Measurements from ENCODE around the gene HSD3B2.
A peak's percentile ranks its signal among the peaks of the same experiment; 100 is the strongest.
"Not testable (repeated sequence)": the region's sequence is repeated elsewhere in the genome, so short reads cannot be mapped to it uniquely, and the experiment has no call there.

The HSD3B2 gene

DNA sequence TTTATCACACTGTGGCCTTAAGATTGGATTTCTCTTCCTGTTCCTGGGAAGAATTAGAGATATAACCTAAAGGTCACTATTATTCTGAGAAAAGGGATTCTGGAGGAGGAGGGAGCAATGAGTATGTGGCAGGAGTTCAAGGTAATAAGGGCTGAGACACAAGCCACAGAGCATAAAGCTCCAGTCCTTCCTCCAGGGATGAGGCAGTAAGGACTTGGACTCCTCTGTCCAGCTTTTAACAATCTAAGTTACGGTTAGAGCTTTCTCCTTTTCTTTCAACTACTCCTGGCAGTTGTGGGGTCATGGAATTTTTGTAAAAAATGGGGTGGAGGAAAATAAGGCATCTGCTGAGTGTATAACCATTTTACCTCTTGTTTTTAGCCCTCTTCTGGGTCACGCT lies at the start of gene HSD3B2:
Gene HSD3B2, plus strand, starts transcription at position 201 of the 400 bp plus-strand sequence. CDS start 270 bp downstream, outside the sequence.
- DNase-seq = no peak

DNA sequence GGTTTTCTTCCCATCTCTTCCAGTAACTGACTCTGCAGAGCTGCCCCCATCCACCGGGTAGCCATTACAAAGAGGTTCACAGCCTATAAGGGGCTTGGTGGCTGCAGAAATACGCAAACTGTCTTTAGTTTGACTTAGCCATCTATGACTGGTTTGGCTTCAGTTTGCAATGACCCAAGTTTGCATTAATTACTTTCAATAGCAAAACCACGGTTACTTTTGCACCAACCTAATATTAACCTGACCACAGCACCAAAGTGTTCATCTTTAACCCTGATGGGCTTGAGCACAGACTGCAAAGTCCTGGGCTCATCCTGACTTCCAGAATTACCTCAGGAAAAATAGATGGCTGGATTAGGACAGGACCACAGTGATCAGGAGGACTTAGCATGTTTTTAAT lies 48.5 kb upstream of the HSD3B2 start:
- no peak for DNase-seq

GRCh38 chr1:119367432-119368124 lies 47.4 kb upstream of the HSD3B2 start:
- DNase-seq = peak; percentile 60

DNA sequence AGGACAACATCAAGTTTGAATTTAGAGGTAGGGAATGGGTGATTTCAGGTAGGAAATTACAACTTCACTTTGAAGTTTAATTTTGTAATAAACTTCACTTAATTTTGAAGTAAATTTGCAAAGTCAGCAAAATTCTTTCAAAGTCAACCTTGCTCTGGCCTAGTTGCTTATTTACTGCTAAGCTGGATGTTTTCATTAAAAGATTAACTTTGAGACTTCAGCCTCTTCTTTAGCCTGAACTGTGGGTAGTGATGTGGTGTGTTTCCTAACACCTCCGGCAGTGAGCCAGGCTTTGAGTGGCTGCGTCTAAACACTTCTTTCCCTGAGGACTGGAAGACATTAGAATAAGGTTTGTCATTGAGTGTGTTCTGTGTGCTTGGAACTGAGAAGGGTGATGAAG lies 46.4 kb upstream of the HSD3B2 start, which contains the start of gene HAO2:
Gene HAO2, plus strand, starts transcription at position 232 of the 400 bp plus-strand sequence. CDS start 12,301 bp downstream, outside the sequence.
- no peak for DNase-seq

DNA sequence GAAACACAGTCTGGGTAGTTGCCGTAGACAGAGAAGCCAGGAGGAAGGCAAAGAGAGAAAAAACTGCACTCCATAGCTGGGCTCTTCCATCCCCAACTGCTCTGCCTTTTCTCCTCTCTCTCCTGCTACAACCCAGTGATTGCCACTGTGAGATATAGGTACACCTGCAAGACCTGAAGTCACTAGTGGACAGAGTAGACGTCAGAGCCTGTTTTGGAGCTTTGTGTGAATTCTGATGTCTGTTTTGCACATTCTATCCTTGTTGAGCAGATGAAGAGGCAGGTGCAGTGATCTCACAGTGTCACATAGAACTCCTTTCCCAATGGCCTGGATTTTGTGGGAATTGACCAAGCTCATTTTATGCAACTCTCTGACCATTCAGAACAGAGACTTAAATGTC lies 44.2 kb upstream of the HSD3B2 start:
- DNase-seq = no peak

- DNase-seq = no peak
Observed at GRCh38 chr1:119371815-119372214, 43.1 kb upstream of the HSD3B2 start.

GRCh38 chr1:119372503-119373086 lies 42.4 kb upstream of the HSD3B2 start:
- peak; percentile 40 for DNase-seq

GRCh38 chr1:119373465-119373864 lies 41.5 kb upstream of the HSD3B2 start:
- DNase-seq = peak; percentile 75

DNA sequence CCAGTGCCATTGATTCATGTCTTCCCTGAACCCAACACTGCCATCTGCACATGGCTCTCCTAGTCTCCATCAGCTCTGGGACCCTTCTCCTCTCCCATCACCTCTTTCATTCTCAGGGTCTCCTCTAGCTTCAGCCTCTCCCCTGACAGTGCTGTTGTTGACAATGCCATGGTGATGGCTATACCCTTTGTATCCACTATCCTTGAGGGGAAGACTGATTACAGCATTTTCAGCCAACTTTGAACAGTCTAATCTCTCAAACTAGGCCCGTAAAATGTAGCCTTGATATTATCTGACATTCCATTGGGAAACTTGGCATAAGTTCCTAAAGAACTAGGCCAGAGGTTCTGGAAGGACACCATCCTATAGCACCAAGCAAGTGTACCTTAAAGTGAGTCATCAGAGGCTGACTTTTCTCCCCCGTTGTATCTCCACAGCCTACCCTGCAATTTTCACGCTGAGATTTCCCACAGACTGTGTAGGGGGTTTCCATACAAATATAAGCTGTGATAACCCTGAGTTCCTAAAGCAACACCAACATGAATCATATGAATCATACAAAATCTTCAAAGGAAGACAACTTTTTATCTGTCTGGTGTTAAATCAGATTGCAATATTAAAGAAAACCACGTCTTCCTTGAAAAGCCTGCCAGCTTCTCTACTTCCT lies 40.6 kb upstream of the HSD3B2 start:
- peak; percentile 28 for DNase-seq

GRCh38 chr1:119375366-119375765 lies 39.6 kb upstream of the HSD3B2 start:
- no peak for DNase-seq

- no peak for DNase-seq
Observed at GRCh38 chr1:119376594-119376993, 38.4 kb upstream of the HSD3B2 start.

GRCh38 chr1:119377594-119377993 lies 37.4 kb upstream of the HSD3B2 start:
- not testable (repeated sequence) for DNase-seq

- no peak for DNase-seq
Observed at GRCh38 chr1:119379117-119379516, 35.8 kb upstream of the HSD3B2 start.

GRCh38 chr1:119380304-119380703 lies 34.6 kb upstream of the HSD3B2 start:
- DNase-seq = no peak

DNA sequence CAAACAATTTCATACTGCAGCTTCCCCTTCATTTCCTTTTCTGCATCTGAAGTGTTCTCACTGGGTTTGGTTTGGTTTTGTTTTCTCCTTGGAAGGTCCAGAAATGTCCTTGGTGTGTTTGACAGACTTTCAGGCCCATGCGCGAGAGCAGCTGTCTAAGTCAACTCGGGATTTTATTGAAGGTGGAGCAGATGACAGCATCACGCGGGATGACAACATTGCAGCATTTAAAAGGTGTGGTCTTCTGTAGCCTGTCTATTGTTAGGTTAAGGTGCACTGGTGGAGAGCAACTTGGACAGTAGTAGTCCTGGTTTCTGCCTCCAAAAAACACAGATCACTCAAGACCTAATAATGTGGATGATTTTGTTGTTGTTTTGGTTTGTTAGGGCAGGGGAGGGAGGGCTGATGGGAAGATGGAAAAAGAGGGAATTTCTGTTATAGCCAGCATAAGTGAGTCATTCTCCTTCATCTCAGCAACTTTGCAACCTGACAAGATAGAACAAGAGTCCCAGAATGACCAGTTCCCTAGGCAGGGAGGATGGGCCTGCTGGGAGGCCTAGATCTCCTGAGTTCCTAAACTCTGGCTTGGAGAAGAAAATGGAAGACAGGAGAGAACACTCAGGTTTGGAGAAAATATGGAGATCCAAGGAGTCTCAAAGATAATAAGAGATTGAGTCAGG lies 33.8 kb upstream of the HSD3B2 start:
- no peak for DNase-seq

DNA sequence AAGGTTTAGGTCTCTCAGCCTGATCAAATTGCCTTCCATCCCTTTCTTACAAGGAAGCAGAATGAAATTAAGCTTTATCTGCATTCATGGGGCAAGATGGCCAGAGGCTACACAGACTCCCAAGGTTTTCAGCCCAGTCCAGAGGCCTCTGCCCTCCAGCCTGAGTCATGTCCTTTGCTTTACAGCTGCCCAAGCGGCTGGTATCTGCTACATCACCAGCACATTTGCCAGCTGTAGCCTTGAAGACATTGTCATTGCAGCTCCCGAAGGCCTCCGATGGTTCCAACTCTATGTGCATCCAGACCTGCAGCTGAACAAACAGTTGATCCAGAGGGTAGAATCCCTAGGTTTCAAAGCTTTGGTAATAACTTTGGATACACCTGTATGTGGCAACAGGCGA lies 30.4 kb upstream of the HSD3B2 start:
- no peak for DNase-seq

DNA sequence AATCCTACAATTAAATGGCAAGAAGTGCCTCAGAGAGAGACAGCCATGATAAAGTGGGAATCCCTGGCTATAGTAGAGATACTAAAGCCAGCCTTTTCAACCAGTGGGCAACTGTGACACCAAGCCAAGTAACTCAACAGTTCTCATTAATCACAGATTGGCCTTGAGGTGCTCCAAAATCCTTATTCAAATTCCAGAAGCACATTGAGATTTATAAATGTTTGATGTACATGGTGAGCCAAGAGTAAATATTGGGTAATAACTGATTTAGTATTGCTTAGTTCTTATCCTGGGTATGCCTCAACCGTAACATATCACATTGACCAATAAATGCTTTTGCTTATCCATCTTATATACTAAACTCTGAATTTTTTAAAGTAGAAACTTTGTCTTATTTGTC lies 29.3 kb upstream of the HSD3B2 start:
- no peak for DNase-seq

- DNase-seq = no peak
Observed at GRCh38 chr1:119387858-119388257, 27.1 kb upstream of the HSD3B2 start.

DNA sequence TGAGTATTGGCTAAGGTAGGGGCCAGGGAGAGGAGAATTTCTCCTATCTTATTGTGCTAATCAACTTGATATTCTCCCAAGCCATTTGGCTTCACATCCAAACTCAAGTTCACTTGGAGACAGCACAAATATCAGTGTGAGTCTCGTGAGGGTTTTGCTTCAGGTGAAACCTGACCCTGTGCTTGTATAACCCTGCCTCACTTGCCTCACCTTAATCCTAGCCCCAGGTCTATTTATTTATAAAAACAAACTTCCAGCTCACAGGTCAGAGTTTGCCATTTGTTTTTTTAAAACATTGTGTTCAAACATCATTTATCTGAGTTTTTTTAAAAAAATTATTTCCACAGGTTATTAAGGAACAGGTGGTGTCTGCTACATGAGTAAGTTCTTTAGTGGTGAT lies 26.5 kb upstream of the HSD3B2 start:
- no peak for DNase-seq

DNA sequence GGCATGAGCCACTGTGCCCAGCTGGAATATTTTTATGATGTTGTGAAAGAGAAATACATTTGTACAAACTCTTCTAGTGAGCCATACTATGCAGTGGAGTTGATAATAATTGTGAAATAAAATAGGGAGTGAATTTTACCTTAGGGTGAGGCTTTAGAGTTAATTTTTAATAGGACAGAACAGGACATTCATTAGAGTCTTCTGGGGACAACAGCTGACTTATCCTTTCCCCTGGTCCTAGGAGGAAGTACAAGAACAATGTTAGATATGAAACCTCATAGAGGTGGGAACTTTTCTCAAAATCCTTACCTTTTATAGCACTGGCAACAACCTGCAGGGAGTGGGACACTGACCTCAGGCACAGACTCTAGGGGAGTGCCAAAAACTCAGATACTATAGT lies 24.4 kb upstream of the HSD3B2 start:
- DNase-seq = no peak

- DNase-seq = peak; percentile 10
Observed at GRCh38 chr1:119391749-119392148, 23.2 kb upstream of the HSD3B2 start.

DNA sequence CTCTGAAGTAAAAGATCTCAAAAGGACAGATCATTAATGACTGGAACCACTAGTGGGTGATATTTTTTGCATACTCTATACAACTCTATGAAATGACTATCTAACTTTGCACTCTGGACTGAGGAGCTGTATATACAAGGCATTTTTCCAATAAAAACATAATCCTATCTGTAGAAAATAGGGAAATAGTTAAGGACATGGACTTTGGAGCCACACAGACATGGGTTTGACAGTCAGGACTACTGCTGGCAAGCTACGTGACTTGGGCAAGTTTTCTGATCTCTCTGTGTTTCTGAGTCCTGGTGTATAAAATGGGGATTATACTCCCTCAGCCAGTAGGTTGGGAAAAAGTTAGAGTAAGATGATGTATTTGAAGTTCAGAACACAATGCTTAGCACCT lies 20.9 kb upstream of the HSD3B2 start:
- DNase-seq = no peak

DNA sequence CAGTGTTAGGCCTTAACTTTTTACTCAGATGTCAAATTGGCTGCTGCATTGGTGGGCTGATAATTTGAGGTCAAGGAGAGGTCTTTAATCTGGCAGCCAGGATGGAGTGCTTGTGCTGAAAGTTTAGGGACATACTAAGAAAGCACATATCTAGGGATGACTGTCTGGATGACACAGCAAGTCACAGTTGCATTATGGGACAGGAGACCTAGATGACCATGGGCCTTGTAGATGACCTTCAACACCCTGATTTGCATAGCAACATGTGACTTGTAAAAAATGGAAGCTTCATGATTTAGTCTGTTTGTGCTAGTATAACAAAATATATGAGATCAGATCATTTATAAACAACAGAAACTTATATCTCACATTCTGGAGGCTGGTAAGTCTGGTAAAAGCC lies 18.0 kb upstream of the HSD3B2 start:
- DNase-seq = no peak

DNA sequence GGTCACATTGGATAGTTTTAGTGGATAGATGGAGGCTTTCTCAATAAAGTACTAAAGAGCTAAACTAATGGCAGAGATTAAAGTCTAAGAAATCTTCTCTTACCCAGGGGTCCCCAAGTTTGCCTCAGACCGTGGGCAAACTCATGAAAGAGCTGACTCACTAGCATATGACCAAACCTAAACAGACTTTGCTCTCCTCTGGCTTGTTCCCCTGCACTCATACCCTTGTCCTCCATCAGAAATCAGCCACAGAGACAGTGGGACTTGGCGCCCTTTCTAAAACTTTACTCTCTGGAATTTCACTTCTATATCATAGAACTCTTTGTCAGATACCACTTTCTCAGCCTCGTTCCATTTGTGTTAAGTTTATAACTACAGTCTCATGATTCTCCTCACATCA lies 17.0 kb upstream of the HSD3B2 start:
- DNase-seq = no peak
